ENCODE data around the gene AMMECR1. TPM values are rescaled to one million over a fixed set of nuclear protein-coding genes. Genes with fewer than 3 reads are reported as not detected.

AMMECR1 gene
- 16.7 and 23.7 TPM in 2 replicates for total RNA-seq

- TF ChIP-seq CTCF (conservative IDR thresholded peaks at IDR 0.05; ENCODE audit: low read depth, low read length), result no peak
- DNase-seq (ENCODE audit: low read depth), result no peak
- H3K4me3 ChIP-seq (ENCODE audit: low read depth, low read length), result peak within 1 kb of the TSS; percentile 77
Measured at GRCh38 chrX:110317820-110318663, at the start of gene AMMECR1. Gene AMMECR1, minus strand, starts transcription at chrX:110318085. Its CDS starts 14 bp downstream, at chrX:110318071.

- no peak overlapping the region for H3K4me3 ChIP-seq (ENCODE audit: low read depth, low read length)
- no peak for DNase-seq (ENCODE audit: low read depth)
- TF ChIP-seq CTCF (conservative IDR thresholded peaks at IDR 0.05; ENCODE audit: low read depth, low read length), result no peak
Measured at GRCh38 chrX:110363244-110363643, 45.4 kb upstream of the AMMECR1 start.

GRCh38 chrX:110359273-110359672, 41.4 kb upstream of the AMMECR1 start:
- no peak for TF ChIP-seq CTCF (conservative IDR thresholded peaks at IDR 0.05; ENCODE audit: low read depth, low read length)
- no peak for DNase-seq (ENCODE audit: low read depth)
- no peak overlapping the region for H3K4me3 ChIP-seq (ENCODE audit: low read depth, low read length)

- DNase-seq (ENCODE audit: low read depth), result no peak
- no peak within 1 kb of the TSS for H3K4me3 ChIP-seq (ENCODE audit: low read depth, low read length)
- no peak for TF ChIP-seq CTCF (conservative IDR thresholded peaks at IDR 0.05; ENCODE audit: low read depth, low read length)
Measured at GRCh38 chrX:110358548-110358947, 40.7 kb upstream of the AMMECR1 start, which contains the start of gene RTL9. Gene RTL9, plus strand, starts transcription at chrX:110358848. Its CDS starts 91,770 bp downstream, at chrX:110450618.

GRCh38 chrX:110346681-110347080, 28.8 kb upstream of the AMMECR1 start:
- peak; percentile 21 for TF ChIP-seq CTCF (conservative IDR thresholded peaks at IDR 0.05; ENCODE audit: low read depth, low read length)
- DNase-seq (ENCODE audit: low read depth), result no peak
- no peak overlapping the region for H3K4me3 ChIP-seq (ENCODE audit: low read depth, low read length)

GRCh38 chrX:110341189-110342035, 23.5 kb upstream of the AMMECR1 start:
- no peak for TF ChIP-seq CTCF (conservative IDR thresholded peaks at IDR 0.05; ENCODE audit: low read depth, low read length)
- DNase-seq (ENCODE audit: low read depth), result no peak
- no peak overlapping the region for H3K4me3 ChIP-seq (ENCODE audit: low read depth, low read length)
